Measurements from ENCODE around the gene TUBGCP6. TPM values are rescaled to one million over a fixed set of nuclear protein-coding genes. Genes with fewer than 3 reads are reported as not detected.

The TUBGCP6 gene
- total and polyA plus RNA-seq, 10 of the 15 experiments (the other 5 are each of a cell fraction or from before 2014, with no cell fraction given): 0.74 to 41.4 (median 19.4) TPM

GRCh38 chr22:50174382-50175190 lies 70.2 kb downstream of the TUBGCP6 start:
- no peaks in the 10 kb centered on the region for H3K36me3 ChIP-seq (ENCODE audit: control insufficient read depth in 2 of 2, insufficient read depth in 2 of 2, low read length in 1 of 2)
- POLR2A ChIA-PET: no interaction called here
- no TSS peak for BruUV-seq (replicated peaks)
- no peak overlapping the region for H3K4me2 ChIP-seq (ENCODE audit: control insufficient read depth, insufficient read depth)
- no peaks in the 10 kb centered on the region for H4K20me1 ChIP-seq (ENCODE audit: control insufficient read depth, insufficient read depth)
- H3K9ac ChIP-seq (ENCODE audit: control insufficient read depth, insufficient read depth, low read length): no peak overlapping the region
- ATAC-seq (peak; percentile 13; the same call in 1 of the 3 replicates), FAIRE-seq (no peak), DNase-seq (ENCODE audit: low read depth, low spot score) (no peak)
- H2AFZ ChIP-seq (ENCODE audit: control insufficient read depth, low read depth, low read length): no peak overlapping the region
- SMC1A ChIA-PET (ENCODE audit: uncharacterized antibody, unreplicated experiment): no interaction called here
- no peaks in the 10 kb centered on the region for H3K27me3 ChIP-seq (replicated peaks in 1 of 2; ENCODE audit: control insufficient read depth in 2 of 2, insufficient read depth in 2 of 2, low read length in 1 of 2)
- 49% methylated on average over 26 of the region's 27 CpGs for WGBS (ENCODE audit: insufficient coverage, insufficient replicate concordance, low lambda C conversion rate, missing lambda C conversion rate)
- peaks cover 6% of the 10 kb centered on the region for H3K4me1 ChIP-seq (ENCODE audit: control insufficient read depth, insufficient read depth, low read length)
- TF ChIP-seq NFXL1 (IDR thresholded peaks at IDR 0.05; ENCODE audit: borderline replicate concordance): no peak
- no peak for TF ChIP-seq NFYA (IDR thresholded peaks at IDR 0.05; ENCODE audit: borderline replicate concordance, low read depth, low read length)
- TF ChIP-seq MTA3 (IDR thresholded peaks at IDR 0.05; ENCODE audit: borderline replicate concordance, low read length): no peak
- no peak for TF ChIP-seq CEBPB (IDR thresholded peaks at IDR 0.05; ENCODE audit: borderline replicate concordance in 1 of 2, low read depth in 2 of 2, low read length in 2 of 2)
- no peak for TF ChIP-seq RFX5 (IDR thresholded peaks at IDR 0.05; ENCODE audit: low read depth, low read length)
- TF ChIP-seq POU2F2 (IDR thresholded peaks at IDR 0.05; ENCODE audit: borderline replicate concordance, low read depth, low read length): no peak
- no peak for TF ChIP-seq HCFC1 (IDR thresholded peaks at IDR 0.05; ENCODE audit: low read length)
- no peak for TF ChIP-seq ETV6 (conservative IDR thresholded peaks at IDR 0.05 in 1 of 2, IDR thresholded peaks at IDR 0.05 in 1 of 2; ENCODE audit: borderline replicate concordance in 1 of 2, low read depth in 1 of 2)
- RAD21 ChIA-PET (ENCODE audit: unreplicated experiment): no interaction called here
- H3K9me3 ChIP-seq (replicated peaks; ENCODE audit: control insufficient read depth, insufficient read depth, low read length): no peaks in the 10 kb centered on the region
- in situ Hi-C loops (cut with MboI) (no loop called here), intact Hi-C loops (cut with micrococcal nuclease; ENCODE audit: unreplicated experiment) (no loop called here)
- no peak overlapping the region for H3K4me3 ChIP-seq
- no peak overlapping the region for H3K27ac ChIP-seq (ENCODE audit: control insufficient read depth, insufficient read depth)
- CTCF ChIA-PET: no interaction called here
- H3K79me2 ChIP-seq (ENCODE audit: control insufficient read depth, insufficient read depth, low read length): no peaks in the 10 kb centered on the region
